ENCODE data around the gene RRP12.

Gene RRP12

DNA sequence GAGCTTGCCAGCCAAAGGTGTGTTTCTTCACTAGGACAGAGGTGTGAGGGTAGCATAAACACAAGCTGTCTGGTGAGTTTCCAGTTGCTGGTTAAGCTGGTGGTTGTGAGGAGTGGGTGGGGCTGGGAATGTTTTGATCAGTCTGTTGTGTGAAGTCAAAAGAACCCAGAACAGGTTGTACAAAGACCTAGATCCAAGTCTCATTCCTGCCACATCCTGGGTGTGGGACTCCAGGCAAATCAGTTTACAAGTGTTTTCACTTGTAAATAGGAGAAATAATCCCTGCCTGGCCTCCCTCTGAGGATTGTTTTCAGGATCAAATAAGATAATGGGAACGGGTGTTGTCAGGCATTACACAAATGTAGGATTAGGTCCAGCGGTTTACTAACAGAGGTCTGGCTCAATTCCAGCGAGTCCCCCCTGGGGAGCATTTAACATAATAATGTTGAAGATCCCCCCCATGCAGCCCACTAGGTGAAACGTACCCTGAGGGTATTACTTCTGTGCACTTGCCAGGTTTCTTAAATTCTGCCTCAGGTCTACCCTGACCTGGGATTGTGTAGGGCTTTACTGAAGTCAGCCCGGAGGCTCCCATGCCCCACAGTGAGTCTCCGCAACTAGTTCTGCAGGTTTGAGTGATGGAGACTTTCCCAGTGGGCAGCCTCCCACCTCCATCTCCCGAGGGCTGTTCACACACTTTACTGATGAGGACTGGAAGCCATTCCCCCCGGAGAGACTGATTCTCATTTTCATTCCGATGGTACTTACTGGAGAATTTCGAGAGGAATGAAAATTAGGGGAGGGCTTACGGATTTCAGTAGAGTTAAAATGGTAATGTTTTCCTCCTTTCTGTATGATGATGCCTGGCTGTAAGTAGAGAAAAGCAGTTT lies 64.0 kb downstream of the RRP12 start:
- no peak for DNase-seq (ENCODE audit: low read depth, low spot score)
- no peak for TF ChIP-seq CTCF (IDR thresholded peaks at IDR 0.05; ENCODE audit: insufficient read depth, low read length, missing control alignments)
- ChIA-PET CTCF (no interaction called here), POLR2A (no interaction called here)
- H3K4me3 ChIP-seq (ENCODE audit: low read depth, low read length) = no peak overlapping the region

DNA sequence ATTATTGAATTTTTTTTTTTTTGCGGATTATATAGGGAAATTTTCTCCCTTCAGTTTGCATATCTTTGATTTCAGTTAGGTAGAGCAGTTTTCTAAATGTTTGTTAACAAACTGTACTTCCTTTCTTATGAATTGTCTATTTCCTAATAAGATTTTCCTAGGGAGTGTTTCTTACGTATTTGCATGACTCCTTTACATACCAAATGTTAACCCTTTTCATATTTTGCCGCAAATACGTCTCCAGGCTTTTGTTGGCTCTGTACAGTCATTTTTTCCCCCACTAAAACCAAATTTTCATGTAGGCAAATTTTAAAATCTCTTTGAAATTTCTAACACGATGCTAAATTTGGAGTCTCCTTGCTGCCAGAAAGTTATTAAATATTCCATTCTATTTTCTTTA lies 64.7 kb downstream of the RRP12 start:
- TF ChIP-seq CTCF (IDR thresholded peaks at IDR 0.05; ENCODE audit: insufficient read depth, low read length, missing control alignments) = no peak
- ChIA-PET POLR2A (no interaction called here), CTCF (no interaction called here)
- H3K4me3 ChIP-seq (ENCODE audit: low read depth, low read length) = no peak overlapping the region
- DNase-seq (ENCODE audit: low read depth, low spot score) = no peak

DNA sequence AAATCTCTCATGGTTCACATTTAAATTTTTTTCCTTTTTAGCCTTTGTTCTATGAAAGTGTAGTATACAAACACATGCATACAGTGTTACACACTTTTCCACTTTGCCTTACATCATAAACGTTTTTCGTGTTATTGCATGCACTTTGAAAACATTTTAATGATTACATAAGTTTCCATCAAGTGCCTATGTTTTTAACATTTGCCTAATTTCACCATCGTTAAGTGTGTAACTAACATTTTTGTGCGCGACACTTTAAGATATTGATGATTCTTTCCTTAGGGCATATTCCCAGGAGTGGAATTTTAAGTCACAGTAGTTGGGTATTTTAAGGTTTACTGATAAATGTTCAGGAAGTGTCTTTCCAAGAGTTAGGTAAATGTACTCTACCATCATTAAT lies 65.1 kb downstream of the RRP12 start:
- ChIA-PET CTCF (no interaction called here), POLR2A (no interaction called here)
- DNase-seq (ENCODE audit: low read depth, low spot score) = no peak
- TF ChIP-seq CTCF (IDR thresholded peaks at IDR 0.05; ENCODE audit: insufficient read depth, low read length, missing control alignments) = no peak
- no peak overlapping the region for H3K4me3 ChIP-seq (ENCODE audit: low read depth, low read length)

DNA sequence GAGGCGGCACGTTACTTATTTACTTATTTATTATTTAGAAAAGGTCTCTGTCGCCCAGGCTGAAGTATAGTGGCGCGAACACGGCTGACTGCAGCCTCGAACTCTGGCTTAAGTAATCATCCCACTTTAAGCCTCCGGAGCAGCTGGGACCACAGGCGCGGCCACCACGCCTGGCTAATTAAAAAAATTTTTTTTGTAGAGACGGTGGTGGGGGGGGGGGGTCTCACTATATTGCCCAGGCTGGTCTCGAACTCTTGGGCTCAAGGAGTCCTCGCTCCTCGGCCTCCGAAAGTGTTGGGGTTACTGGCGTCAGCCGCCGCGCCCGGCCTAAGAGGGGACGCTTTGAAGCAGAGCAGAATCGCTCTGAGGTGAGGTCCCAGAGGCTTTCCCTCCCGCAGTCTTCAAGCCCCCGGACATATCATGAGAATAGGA lies 65.9 kb downstream of the RRP12 start:
- no peak for TF ChIP-seq CTCF (IDR thresholded peaks at IDR 0.05; ENCODE audit: insufficient read depth, low read length, missing control alignments)
- ChIA-PET POLR2A (no interaction called here), CTCF (interaction anchor here (5.3 kb wide), 1 partner anchor 17 kb away, joined by 32 read pairs; the partner anchor contains the start of gene FRAT1)
- DNase-seq (ENCODE audit: low read depth, low spot score) = no peak
- peak overlapping the region; percentile 75 for H3K4me3 ChIP-seq (ENCODE audit: low read depth, low read length)

DNA sequence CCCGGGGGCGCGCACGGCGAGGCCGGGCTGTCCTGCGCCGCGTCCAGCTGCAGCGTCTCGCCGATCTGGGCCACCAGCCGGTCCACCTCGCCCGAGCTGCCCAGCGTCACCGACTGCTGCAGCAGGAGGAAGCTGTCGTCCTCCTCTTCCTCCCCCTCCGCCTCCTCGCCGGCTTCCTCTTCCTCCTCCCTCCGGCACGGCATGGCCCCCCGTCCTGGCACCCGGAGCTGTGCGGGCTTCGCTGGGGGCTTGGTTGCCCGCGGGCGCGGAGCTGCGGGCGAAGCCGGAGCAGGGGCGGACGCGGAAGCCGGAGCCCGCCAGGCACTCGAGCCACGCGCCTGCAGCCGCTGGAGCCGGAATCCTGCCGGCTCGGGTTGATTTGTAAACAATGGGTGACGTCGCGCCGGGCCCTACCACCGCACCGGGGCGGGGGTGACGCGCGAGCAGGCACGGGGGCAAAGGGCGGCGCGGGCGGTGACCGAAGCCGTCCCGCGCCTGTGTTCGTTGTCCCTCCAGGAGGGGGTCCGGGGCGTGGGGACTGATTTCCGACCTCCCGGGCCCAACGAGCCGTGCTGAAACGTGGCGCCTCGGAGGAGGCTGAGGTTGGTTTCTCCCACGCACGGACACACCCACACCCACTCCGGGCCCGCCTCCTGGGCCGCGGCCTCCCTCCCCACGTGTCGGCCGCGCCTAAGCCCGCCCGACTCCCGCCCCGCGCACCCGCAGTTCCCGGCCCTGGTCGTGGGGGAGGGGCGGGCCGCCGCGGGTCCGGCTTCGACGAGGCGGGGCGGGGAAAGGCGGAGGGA lies 66.6 kb downstream of the RRP12 start, which contains the start of gene FRAT2:
Gene FRAT2, minus strand, starts transcription at position 360 of the 806 bp plus-strand sequence. Its CDS starts 157 bp downstream, at position 203.
- peak within 1 kb of the TSS; percentile 75 for H3K4me3 ChIP-seq (ENCODE audit: low read depth, low read length)
- POLR2A ChIA-PET = interaction anchor here (0.6 kb wide), 1 partner anchor 1013 kb away, joined by 3 read pairs; no protein-coding TSS in a partner anchor
- no peak for DNase-seq (ENCODE audit: low read depth, low spot score)
- TF ChIP-seq CTCF (IDR thresholded peaks at IDR 0.05; ENCODE audit: insufficient read depth, low read length, missing control alignments) = no peak
- CTCF ChIA-PET = interaction anchor here (1.1 to 5.3 kb wide), 4 partner anchors 11 to 89 kb away, joined by 4 to 58 read pairs (median 31); partner anchors contain the start of gene FRAT1

Measured in AG04449 (cell line).